GM21447 (cell line): ENCODE results near the gene LSAMP.

Source experiments
- ATAC-seq: cut with Tn5 transposase; IDR thresholded peaks from one replicate; pipeline ENCODE4 v1.9.1; 2021; ENCODE audit not compliant: unreplicated experiment

Gene LSAMP

GRCh38 chr3:115982629-115983028 lies 462.7 kb downstream of the LSAMP start:
- no peak for ATAC-seq

DNA sequence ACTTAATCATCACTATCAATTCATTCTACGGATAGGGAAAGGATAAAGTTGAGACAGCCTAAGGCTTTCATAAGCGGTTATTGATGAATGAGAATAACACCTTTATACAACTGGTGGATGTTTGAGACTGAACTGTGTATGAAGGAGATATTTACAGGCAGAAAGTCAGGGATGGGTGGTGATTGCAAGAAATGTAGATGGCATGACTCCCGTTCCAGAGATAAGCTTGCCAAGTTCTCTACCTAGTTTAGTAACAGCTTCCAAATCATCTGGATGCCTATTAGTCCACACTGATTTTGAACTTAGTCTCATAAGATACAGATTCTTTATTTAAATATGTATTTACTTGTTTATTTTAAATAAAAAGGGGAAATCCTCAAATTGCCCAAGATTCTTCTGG lies 463.2 kb downstream of the LSAMP start:
- ATAC-seq, result no peak

GRCh38 chr3:115980709-115981108 lies 464.6 kb downstream of the LSAMP start:
- no peak for ATAC-seq

GRCh38 chr3:115977866-115978265 lies 467.4 kb downstream of the LSAMP start:
- ATAC-seq, result no peak

GRCh38 chr3:115975796-115976195 lies 469.5 kb downstream of the LSAMP start:
- no peak for ATAC-seq

- no peak for ATAC-seq
Measured at GRCh38 chr3:115975353-115975752, 469.9 kb downstream of the LSAMP start.

- no peak for ATAC-seq
Measured at GRCh38 chr3:115974940-115975339, 470.3 kb downstream of the LSAMP start.

GRCh38 chr3:115968871-115969270 lies 476.4 kb downstream of the LSAMP start:
- no peak for ATAC-seq

DNA sequence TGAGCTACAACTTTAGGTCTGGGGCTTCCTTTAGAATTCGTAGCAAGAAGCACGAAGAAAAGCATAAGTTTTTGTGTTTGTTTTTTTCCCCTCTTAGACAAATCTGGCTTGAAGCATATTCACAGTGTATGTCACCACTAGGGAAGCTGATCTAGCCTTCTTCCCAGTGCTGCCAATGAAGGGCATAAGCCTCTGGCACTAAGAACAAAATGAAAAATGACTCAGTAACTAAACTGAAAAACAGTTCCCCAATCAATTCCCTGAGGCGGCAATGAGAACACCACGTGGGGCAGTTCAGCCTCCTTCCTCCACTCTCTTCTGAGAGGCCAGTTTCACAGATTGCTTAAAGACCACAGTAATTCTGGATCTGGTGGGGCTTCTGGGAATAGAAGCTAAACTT lies 483.9 kb downstream of the LSAMP start:
- no peak for ATAC-seq

DNA sequence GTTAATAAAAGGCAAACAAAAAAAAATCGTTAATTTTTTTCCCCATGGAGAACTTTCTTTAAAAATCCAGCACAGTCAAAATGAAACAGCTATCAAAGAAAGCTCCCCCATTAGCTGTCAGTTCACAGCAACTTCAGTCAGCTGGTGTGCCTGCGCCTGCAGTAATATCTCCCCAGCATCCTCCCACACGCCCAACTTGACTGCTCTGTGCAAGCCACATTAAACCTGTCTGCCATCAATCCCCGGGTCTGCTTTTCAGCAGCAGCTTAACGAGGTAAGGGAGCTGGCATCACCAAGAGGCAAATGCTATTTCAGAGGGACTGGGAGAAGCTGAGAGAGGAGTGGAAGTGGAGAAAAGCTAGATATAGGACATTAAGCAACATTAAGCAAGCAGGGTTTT lies 484.5 kb downstream of the LSAMP start:
- no peak for ATAC-seq

DNA sequence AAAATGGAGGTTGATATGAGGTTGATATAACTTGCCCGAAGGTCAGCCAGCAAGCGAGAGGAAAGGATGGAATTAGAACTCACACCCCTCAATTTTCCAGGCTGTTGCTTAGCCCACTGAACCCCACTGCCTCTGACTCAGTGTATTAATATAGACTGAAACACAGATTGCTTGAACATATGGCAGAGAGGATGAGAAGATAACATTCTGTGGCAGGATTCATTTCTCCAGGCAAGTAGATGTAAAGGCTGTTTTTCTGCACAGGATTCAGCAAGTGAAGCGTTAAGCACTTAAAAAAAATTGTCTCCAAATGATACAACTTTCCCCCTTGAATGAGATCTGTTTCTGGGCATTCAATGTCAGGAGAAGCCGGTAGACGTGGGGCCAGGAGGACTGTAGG lies 486.8 kb downstream of the LSAMP start:
- ATAC-seq, result no peak

GRCh38 chr3:115947325-115947724 lies 498.0 kb downstream of the LSAMP start:
- no peak for ATAC-seq

DNA sequence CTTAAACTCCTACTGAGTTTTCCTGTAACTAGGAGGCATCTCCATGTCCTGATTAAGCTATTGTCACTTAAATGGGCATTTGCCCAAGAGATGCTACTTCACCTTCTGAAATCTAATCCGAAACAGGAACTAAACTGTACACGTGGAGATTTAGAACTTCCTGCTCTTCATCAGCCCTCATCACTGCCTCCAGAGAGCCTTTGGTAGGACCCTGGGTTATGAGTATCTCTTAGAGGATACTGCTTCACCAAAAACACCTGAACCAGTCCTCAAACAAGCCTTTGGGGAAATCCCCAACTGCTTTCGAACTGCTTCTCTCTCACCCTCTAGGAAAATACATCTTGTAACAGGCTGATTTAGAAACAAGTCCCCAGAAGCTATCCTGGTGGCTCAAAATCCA lies 501.7 kb downstream of the LSAMP start:
- no peak for ATAC-seq

- no peak for ATAC-seq
Measured at GRCh38 chr3:115937054-115937453, 508.2 kb downstream of the LSAMP start.

DNA sequence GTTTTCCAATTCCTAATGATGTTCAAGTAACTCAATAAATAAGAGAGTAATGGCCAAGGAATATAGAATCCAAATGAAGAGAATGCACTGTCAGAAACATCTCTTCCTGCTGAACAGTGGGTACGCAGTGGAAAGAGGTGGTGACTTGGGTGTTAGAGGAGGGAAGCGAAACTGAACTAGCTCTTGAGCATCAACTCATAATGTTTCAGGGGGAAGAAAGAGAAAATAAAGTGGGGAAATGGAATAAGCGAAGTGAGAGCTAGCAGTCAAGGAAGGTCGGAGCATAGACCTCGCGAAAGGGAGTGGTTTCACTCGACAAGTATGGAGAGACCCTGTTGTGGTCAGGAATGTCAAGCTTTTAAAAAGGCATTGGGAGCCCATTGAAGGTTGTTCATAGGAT lies 512.5 kb downstream of the LSAMP start:
- no peak for ATAC-seq

DNA sequence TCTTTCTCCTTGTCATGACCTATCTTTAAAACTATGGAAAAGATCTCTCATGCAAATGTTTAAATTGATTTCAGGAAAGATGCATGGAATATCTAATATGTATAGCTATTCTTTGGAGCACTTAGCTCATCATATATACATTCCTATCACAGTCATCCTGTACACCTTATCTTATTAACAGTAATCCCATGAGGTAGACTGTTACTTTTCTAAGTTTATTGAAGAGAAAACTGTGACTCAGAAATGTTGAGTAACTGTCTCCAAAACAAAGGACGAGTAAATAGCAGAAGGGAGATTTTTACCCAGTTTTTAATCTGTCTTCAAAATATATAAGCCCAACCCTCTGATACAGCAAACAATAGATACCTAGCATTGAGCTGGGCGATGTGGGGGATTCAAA lies 513.7 kb downstream of the LSAMP start:
- no peak for ATAC-seq

DNA sequence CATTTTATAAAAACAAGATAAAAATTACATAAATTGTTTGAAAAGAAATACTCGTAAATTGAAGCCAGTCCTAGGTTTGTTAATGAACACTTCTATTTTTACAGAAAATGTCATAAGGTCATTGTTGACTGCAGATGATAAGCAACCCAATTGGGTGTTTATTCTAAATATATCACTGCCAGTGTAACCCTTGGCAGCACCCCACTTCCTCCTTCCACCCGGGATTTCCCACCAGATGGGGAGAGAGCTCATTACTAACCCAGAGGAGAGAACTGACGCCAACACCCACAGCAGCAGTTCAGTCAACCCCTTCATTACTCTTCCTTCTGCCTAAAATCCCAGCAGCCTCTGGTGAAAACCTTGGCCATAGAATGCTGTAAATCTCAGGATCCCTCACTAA lies 514.4 kb downstream of the LSAMP start:
- ATAC-seq, result peak; percentile 56

DNA sequence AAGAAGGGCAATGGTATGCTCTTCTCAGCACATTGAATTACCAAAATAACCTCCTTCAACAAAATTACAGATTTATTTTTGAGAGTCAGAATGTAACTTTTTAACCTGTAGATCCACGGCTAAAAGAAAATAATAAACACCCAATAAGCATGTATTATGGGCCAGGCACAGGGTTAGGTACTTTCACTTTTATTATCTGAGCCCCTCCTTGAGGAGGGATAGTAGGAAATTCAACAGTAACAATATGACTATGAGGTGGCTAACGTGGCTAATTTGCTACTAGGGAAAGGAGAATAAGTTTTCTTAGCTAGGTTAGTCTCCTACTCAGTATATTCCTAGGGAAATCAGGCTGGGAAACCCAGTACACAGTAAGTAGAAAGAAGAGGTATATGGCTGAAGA lies 515.1 kb downstream of the LSAMP start:
- no peak for ATAC-seq

GRCh38 chr3:115928376-115928775 lies 516.9 kb downstream of the LSAMP start:
- no peak for ATAC-seq

GRCh38 chr3:115927197-115927596 lies 518.1 kb downstream of the LSAMP start:
- ATAC-seq, result no peak

DNA sequence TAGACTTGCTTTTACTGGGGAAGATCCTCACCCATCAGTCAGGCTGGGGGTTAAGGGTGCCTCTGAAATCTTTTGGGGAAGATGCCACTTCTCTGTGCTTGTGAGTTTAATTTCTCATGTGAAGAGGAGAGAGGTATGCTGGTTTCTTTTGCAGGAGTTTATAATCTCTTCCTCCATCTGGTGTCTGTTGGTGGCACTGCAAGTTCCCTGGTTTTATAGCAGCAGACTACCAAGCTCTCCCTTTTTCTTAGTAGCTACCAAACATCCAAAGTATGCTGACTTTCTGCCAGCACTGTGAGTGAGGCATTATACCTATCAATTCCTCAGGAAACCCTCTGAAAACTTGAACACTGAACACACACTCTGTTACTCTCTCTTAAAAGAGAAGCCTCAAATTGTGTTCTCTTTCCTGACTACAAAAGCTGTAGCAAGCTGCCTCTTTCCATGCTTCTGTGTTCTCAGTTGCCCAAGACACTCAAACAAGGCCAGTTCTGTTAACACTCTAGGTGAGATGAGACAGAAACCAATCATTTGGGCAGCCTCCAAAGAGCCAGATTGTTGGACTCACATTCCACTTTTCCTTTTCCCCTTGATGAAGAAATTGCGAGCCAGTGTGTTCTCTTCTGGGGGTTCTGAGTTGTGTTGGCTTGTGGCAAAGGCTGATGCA lies 522.5 kb downstream of the LSAMP start:
- ATAC-seq, result no peak

- ATAC-seq, result no peak
Measured at GRCh38 chr3:115921711-115922110, 523.6 kb downstream of the LSAMP start.

DNA sequence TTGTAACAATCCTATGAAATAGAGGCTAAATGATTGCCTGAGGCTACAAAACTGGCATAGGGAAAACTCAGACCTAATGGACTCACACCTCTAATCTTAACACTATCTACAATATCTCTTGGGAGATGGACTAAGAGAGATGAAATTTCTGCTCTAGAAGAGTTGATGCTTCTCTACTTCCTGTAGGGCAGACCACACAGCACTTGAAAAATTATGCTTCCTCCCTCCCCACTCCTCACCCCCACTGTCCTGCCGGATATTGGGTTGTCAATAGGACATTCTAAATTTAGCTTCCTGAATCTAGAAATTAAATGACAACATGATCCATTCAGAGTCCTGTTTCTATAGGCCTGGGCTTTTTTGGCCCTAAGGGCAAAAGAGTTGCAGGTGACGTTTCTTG lies 526.4 kb downstream of the LSAMP start:
- no peak for ATAC-seq
